Subcutaneous adipose tissue (tissue), 4 donors: ENCODE results near the gene RAB3GAP2. TPM values are rescaled to one million over a fixed set of nuclear protein-coding genes. Genes with fewer than 3 reads are reported as not detected.

Source experiments
- CTCF ChIP-seq: fragments of 450-650 bp; IDR thresholded peaks from one replicate; pipeline ENCODE4 v1.5.1; 2016; ENCODE audit warnings: low read depth, mild to moderate bottlenecking, control low read depth, antibody characterized with exemption, moderate library complexity
- total RNA-seq, 4 donors: library from RNA; depleted of rRNA; stranded (reverse); fragments of >200 nt; gene quantifications; one replicate each; pipeline ENCODE4 v1.1.0, GENCODE V29; 2016

Gene RAB3GAP2
- total RNA-seq, 4 donors from 2014 or later: 23.9 to 41.7 (median 31.3) TPM

DNA sequence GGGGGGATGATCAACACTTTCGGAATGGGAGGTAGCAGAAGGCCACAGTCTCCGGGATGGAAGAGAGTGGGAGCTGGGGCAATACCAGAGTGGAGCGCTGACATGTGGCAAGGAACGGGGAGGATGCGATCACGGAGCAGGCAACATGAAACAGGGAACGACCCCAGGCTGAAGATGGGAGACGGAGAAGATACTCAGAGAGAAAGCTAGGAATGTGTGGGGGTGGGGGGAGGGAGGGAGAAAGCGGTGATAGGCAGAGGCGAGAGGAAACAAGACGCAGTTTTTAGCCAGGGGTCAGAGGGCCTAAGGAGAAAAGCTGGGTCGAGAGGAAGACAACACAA lies 577 bp downstream of the RAB3GAP2 start:
- TF ChIP-seq CTCF: no peak

- no peak for TF ChIP-seq CTCF
Measured at GRCh38 chr1:220269036-220269435, 3.2 kb downstream of the RAB3GAP2 start.

- TF ChIP-seq CTCF: no peak
Measured at GRCh38 chr1:220267630-220268029, 4.6 kb downstream of the RAB3GAP2 start.

GRCh38 chr1:220255204-220255603 lies 17.0 kb downstream of the RAB3GAP2 start:
- no peak for TF ChIP-seq CTCF

DNA sequence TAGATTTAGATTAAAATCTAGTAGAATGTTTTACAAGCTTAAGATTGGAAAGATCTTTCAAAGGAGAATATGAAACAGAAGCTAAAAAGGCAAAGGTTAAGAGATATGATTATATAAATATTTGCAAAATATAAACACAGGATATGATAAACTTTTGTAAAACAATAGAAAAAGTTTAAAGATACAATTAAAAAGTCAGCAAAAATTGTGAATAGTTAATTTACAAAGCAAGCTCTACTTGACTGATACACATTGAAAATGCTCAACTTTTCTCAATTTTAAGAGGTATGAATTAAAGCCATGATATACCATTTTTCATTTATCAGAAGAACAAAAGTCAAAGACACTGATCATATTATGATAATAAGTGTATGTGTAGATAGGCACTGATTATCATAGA lies 21.0 kb downstream of the RAB3GAP2 start:
- TF ChIP-seq CTCF: no peak

- no peak for TF ChIP-seq CTCF
Measured at GRCh38 chr1:220250681-220251080, 21.6 kb downstream of the RAB3GAP2 start.

- no peak for TF ChIP-seq CTCF
Measured at GRCh38 chr1:220249522-220249921, 22.7 kb downstream of the RAB3GAP2 start.

DNA sequence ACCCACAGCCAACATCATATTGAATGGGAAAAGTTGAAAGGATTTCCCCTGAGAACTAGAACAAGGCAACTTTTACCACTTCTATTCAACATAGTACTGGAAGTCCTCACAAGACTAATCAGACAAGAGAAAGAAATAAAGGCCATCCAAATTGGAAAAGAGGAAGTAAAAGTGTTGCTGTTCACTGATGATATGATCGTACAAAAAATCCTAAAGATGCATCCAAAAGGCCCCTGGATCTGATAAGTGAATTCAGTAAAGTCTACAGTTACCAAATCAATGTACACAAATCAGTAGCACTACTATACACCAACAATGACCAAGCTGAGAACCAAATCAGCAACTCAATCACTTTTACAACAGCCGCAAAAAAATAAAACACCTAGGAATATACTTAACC lies 28.3 kb downstream of the RAB3GAP2 start:
- no peak for TF ChIP-seq CTCF
